Testis (tissue), 3 donors: ENCODE data around the gene LEO1. TPM values are rescaled to one million over a fixed set of nuclear protein-coding genes. Genes with fewer than 3 reads are reported as not detected.

Experiments
- DNase-seq: peaks from one replicate; pipeline ENCODE4 v3.0.0-alpha.2; 2019
- H3K27ac ChIP-seq, 2 donors: fragments of 200-600 bp; sonication (generic); one replicate each; pipeline ENCODE4 v1.5.1; 2019
- H3K27me3 ChIP-seq: fragments of 200-600 bp; sonication (generic); one replicate; pipeline ENCODE4 v1.5.1; 2019
- H3K36me3 ChIP-seq: fragments of 200-600 bp; sonication (generic); one replicate; pipeline ENCODE4 v1.5.1; 2017; ENCODE audit warnings: low read depth; ENCODE audit errors: missing control alignments
- H3K4me1 ChIP-seq: fragments of 200-600 bp; sonication (generic); one replicate; pipeline ENCODE4 v1.5.1; 2019
- H3K4me3 ChIP-seq, 2 donors: fragments of 200-600 bp; sonication (generic); one replicate each; pipeline ENCODE4 v1.5.1; 2017 to 2019
- H3K9me3 ChIP-seq: fragments of 200-600 bp; sonication (generic); one replicate; pipeline ENCODE4 v1.5.1; 2017
- POLR2A ChIP-seq: fragments of 450-650 bp; IDR thresholded peaks from one replicate; pipeline ENCODE4 v1.6.1; 2017; ENCODE audit warnings: antibody characterized with exemption, mild to moderate bottlenecking, moderate library complexity
- WGBS, 2 donors: methylation state at CpG; one replicate each; pipeline ENCODE4 v1.1.5; 2018; 5-methylcytosine and 5-hydroxymethylcytosine counted together
- intact Hi-C: fragments of 100-400 bp; cut with DNase I; formaldehyde crosslinking; loops from one replicate; pipeline ENCODE4 v1.15.1; 2023; ENCODE audit warnings: low total_unique reads
- polyA plus RNA-seq: library from polyadenylated mRNA; stranded (reverse); fragments of 350-450 nt; fragmentation: Illumina TruSeq; extraction: RNeasy Lipid Tissue Mini Kit (QIAGEN cat#74804); gene quantifications from one replicate; pipeline ENCODE4 v1.2.3, GENCODE V29; 2014; ENCODE audit warnings: low read depth, low replicate concordance; ENCODE audit not compliant: insufficient read depth
- total RNA-seq, 2 donors: library from RNA; depleted of rRNA; stranded (reverse); fragments of >200 nt; gene quantifications; one replicate each; pipeline ENCODE4 v1.2.3, GENCODE V29; 2016
- TF ChIP-seq, protein P1 (sequence below), 3 experiments: fragments of 450-650 bp in 2 of 3; fragments of 200-600 bp in 1 of 3; sonication (generic) in 1 of 3; IDR thresholded peaks; one replicate each; pipeline ENCODE4 v1.5.1; 2016 to 2019; ENCODE audit warnings: antibody characterized with exemption in 3 of 3, mild to moderate bottlenecking in 2 of 3, moderate library complexity in 1 of 3

LEO1 gene
- total and polyA plus RNA-seq, 3 donors from 2014 or later: 8.2 to 21.0 (median 20.7) TPM

DNA sequence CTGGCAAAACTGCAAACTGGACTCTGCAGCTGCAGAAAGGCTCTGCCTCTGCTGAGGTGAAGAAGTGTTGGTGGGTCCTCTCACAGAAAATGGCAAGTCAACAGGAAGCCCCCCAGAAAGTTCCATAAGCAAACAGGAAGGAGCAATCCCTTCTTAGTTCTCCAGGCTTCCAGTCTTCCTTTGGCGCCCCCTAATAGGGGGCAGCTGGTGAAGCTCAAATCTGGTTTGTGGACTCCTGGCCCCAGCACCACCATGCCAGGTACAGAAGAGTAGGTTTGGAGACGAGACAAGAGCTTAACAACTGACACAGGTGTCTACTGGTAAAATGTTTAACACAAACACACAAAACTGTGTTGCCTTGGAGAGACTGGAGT is 35.5 kb downstream of the LEO1 start:
- Histone ChIP-seq H3K4me3 (no peak overlapping the region), H3K9me3 (no peaks in the 10 kb centered on the region), H3K36me3 (no peaks in the 10 kb centered on the region), H3K27me3 (no peaks in the 10 kb centered on the region), H3K4me1 (peaks cover 3% of the 10 kb centered on the region), H3K27ac (no peak overlapping the region)
- TF ChIP-seq POLR2A: no peak
- TF ChIP-seq, protein P1, sequence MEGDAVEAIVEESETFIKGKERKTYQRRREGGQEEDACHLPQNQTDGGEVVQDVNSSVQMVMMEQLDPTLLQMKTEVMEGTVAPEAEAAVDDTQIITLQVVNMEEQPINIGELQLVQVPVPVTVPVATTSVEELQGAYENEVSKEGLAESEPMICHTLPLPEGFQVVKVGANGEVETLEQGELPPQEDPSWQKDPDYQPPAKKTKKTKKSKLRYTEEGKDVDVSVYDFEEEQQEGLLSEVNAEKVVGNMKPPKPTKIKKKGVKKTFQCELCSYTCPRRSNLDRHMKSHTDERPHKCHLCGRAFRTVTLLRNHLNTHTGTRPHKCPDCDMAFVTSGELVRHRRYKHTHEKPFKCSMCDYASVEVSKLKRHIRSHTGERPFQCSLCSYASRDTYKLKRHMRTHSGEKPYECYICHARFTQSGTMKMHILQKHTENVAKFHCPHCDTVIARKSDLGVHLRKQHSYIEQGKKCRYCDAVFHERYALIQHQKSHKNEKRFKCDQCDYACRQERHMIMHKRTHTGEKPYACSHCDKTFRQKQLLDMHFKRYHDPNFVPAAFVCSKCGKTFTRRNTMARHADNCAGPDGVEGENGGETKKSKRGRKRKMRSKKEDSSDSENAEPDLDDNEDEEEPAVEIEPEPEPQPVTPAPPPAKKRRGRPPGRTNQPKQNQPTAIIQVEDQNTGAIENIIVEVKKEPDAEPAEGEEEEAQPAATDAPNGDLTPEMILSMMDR (IDR thresholded peaks at IDR 0.05): no peak
- intact Hi-C loops: no loop called here
- WGBS, 2 donors: 86 to 97% methylated on average over 2 of the region's 2 CpGs
- DNase-seq: no peak

DNA sequence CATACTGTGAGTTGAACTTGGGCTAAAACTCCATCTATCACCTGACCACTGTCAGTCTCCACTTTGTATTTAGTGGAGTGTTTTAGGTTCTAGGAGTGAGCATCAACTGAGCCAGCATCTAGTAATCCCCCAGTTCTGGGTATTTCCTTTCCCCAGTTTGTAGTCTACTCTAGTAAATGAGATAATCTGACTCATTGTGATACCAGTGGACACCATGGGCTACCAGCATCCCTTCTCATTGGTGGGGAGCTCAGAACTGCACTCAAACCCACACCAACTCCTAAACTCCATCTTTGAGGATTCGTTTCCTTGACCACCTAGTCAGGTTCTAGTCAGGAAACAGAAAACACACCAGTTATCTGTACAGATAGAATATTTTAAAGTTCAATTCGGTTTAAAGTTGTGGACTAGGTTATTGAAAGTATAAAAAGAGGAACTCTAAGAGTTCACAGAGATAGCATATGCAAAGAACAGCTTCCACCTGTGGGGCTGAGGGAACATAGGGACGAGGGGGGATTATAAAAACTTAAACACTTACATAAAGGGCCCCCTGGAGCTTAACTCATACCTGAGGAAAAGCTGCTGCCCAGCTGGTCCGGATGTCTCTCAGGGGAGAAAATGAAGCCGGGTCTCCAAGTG is 36.0 kb downstream of the LEO1 start:
- WGBS, 2 donors: 80 to 85% methylated on average over 5 of the region's 5 CpGs
- no peak for DNase-seq
- H3K9me3 ChIP-seq: no peaks in the 10 kb centered on the region
- no peaks in the 10 kb centered on the region for H3K27me3 ChIP-seq
- no peaks in the 10 kb centered on the region for H3K36me3 ChIP-seq
- peaks cover 3% of the 10 kb centered on the region for H3K4me1 ChIP-seq
- intact Hi-C loops: no loop called here
- H3K27ac ChIP-seq: no peak overlapping the region
- TF ChIP-seq, protein P1 (IDR thresholded peaks at IDR 0.05): no peak
- no peak for TF ChIP-seq POLR2A
- H3K4me3 ChIP-seq: no peak overlapping the region

DNA sequence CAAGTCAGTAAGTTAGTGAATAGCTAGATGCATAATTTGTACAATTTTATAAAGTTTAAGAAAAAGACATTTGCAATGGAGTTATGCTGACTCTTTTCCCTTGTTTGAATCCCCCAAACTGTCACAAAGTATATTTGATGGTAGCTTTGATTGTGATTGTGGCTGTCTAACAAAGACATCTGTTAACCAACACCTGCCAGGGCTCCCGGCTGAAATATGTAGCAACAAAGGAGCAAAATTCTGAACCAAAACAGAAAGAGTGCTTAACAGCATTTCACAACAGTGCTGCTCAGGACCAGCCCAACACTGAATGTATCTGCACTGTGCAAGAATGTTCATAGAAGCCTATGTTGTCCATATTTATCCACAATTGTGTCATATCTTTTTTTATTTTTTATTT is 39.4 kb downstream of the LEO1 start:
- TF ChIP-seq POLR2A: no peak
- TF ChIP-seq, protein P1 (IDR thresholded peaks at IDR 0.05): no peak
- no peaks in the 10 kb centered on the region for H3K9me3 ChIP-seq
- WGBS, 2 donors: 63 to 69% methylated on average over 1 of the region's 1 CpG

DNA sequence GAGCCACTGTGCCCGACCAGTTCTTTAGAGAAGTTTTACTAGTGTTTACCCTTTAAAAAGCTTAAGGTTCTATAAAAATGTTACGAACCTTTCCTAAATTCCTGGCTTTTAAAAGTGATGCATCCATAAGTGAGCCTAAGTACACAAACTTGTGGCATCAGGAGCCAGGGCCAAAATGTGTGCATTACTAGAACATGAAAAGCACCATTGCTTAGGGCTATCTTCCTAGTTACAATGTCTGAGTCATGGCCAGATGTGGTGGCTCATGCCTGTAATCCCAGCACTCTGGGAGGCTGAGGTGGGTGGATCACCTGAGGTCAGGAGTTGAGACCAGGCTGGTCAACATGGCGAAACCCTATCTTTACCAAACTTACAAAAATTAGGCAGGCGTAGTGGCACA is 39.9 kb downstream of the LEO1 start:
- TF ChIP-seq, protein P1 (IDR thresholded peaks at IDR 0.05): no peak
- TF ChIP-seq POLR2A: no peak
- H3K4me1 ChIP-seq: no peaks in the 10 kb centered on the region
- intact Hi-C loops: no loop called here
- H3K36me3 ChIP-seq: no peaks in the 10 kb centered on the region
- 91 to 92% methylated on average over 4 of the region's 4 CpGs for WGBS, 2 donors
- H3K9me3 ChIP-seq: no peaks in the 10 kb centered on the region
- no peak overlapping the region for H3K27ac ChIP-seq
- H3K27me3 ChIP-seq: no peaks in the 10 kb centered on the region
- DNase-seq: no peak
- no peak overlapping the region for H3K4me3 ChIP-seq

More for the DNA sequence above, 39.4 kb downstream of the LEO1 start:
- H3K4me1 ChIP-seq: no peaks in the 10 kb centered on the region
- no peaks in the 10 kb centered on the region for H3K36me3 ChIP-seq
- no peaks in the 10 kb centered on the region for H3K27me3 ChIP-seq
- H3K27ac ChIP-seq: no peak overlapping the region
- intact Hi-C loops: no loop called here
- no peak overlapping the region for H3K4me3 ChIP-seq
- no peak for DNase-seq

DNA sequence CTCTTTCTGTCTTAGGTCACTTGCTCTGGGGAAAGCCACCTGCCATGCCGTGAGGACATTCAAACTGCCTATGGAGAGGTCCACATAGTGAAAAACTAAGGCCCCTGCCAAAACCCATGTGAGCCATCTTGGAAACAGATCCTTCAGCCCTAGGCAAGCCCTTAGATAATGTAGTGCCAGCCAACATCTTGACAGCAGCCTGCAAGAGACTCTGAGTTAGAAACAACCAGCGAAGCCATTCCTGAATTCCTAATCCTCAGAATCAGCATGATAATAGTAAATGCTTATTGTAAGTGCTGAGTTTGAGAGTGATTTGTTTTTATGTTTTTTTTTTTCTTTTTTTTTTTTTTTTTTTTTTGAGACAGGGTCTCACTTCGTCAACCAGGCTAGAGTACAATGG is 40.6 kb downstream of the LEO1 start:
- H3K36me3 ChIP-seq: no peaks in the 10 kb centered on the region
- DNase-seq: no peak
- H3K27ac ChIP-seq: no peak overlapping the region
- intact Hi-C loops: no loop called here
- no peaks in the 10 kb centered on the region for H3K4me1 ChIP-seq
- no peak overlapping the region for H3K4me3 ChIP-seq
- no peaks in the 10 kb centered on the region for H3K9me3 ChIP-seq
- WGBS, 2 donors: 97% methylated on average over 3 of the region's 3 CpGs
- no peak for TF ChIP-seq POLR2A
- TF ChIP-seq, protein P1 (IDR thresholded peaks at IDR 0.05): no peak
- no peaks in the 10 kb centered on the region for H3K27me3 ChIP-seq
